Panc1 (cell line): Measurements from ENCODE around the gene RAD51D. TPM values are rescaled to one million over a fixed set of nuclear protein-coding genes. Genes with fewer than 3 reads are reported as not detected.
"Not testable (repeated sequence)": the region's sequence is repeated elsewhere in the genome, so short reads cannot be mapped to it uniquely, and the experiment has no call there.

ENCODE experiments used
- ATAC-seq: fragments of 200-7000 bp; cut with Tn5 transposase; 2 replicates; pipeline ENCODE4 v1.9.1; 2020; ENCODE audit warnings: mild to moderate bottlenecking, moderate library complexity
- BruUV-seq: library from RNA; stranded (reverse); fragments of 400-500 nt; replicated peaks from 2 replicates; lab custom pipeline; 2021; lab: Mats Ljungman, UMichigan
- CTCF ChIA-PET: fragments of 300-600 bp; sonication (Branson Sonifier 250); formaldehyde crosslinking; loops from one replicate; lab custom pipeline; 2022; ENCODE audit warnings: antibody characterized with exemption; lab: Charles Lee
- POLR2A ChIA-PET: fragments of 300-600 bp; sonication (Branson Sonifier 250); formaldehyde crosslinking; loops from one replicate; lab custom pipeline; 2022; ENCODE audit warnings: antibody characterized with exemption; lab: Charles Lee
- DNase-seq: peaks from one replicate; pipeline ENCODE4 v3.0.0-alpha.2; 2010; ENCODE audit warnings: low read depth, low spot score
- H3K27ac ChIP-seq: 2 replicates; pipeline ENCODE4 v1.5.1; 2011; ENCODE audit warnings: mild to moderate bottlenecking, low read length, inconsistent platforms
- H3K27me3 ChIP-seq: fragments of 200-500 bp; sonication (Bioruptor generic); 2 replicates; pipeline ENCODE4 v1.6.0; 2014; ENCODE audit warnings: low read length, inconsistent platforms; ENCODE audit not compliant: control insufficient read depth, insufficient read depth
- H3K36me3 ChIP-seq: fragments of 200-500 bp; sonication (Bioruptor generic); 2 replicates; pipeline ENCODE4 v1.5.1; 2014; ENCODE audit warnings: inconsistent platforms, mild to moderate bottlenecking, low read length, moderate library complexity; ENCODE audit not compliant: control insufficient read depth, insufficient read depth
- H3K4me1 ChIP-seq: 2 replicates; pipeline ENCODE4 v1.5.1; 2011; ENCODE audit warnings: inconsistent platforms, mild to moderate bottlenecking, low read length, moderate library complexity; ENCODE audit not compliant: control insufficient read depth, insufficient read depth
- H3K4me3 ChIP-seq, 2 experiments: 2 replicates each; pipeline ENCODE4 v1.5.1; 2011 to 2012; ENCODE audit warnings: low read depth in 2 of 2, low read length in 2 of 2, mild to moderate bottlenecking in 2 of 2, inconsistent platforms in 1 of 2, moderate library complexity in 1 of 2
- H3K9me3 ChIP-seq: fragments of 200-500 bp; sonication (Bioruptor generic); 2 replicates; pipeline ENCODE4 v1.5.1; 2014; ENCODE audit warnings: low read depth, mild to moderate bottlenecking, inconsistent platforms, low read length, moderate library complexity; ENCODE audit not compliant: control insufficient read depth, insufficient read depth
- POLR2AphosphoS5 ChIP-seq: IDR thresholded peaks from 2 replicates; pipeline ENCODE4 v1.6.1; 2012; ENCODE audit warnings: mild to moderate bottlenecking, low read depth, low read length, moderate library complexity
- SIN3A ChIP-seq: IDR thresholded peaks from 2 replicates; pipeline ENCODE4 v1.6.1; 2012; ENCODE audit warnings: low read depth, mild to moderate bottlenecking, low read length, moderate library complexity, borderline replicate concordance; ENCODE audit not compliant: insufficient read depth
- TCF7L2 ChIP-seq: IDR thresholded peaks from 2 replicates; pipeline ENCODE4 v1.6.1; 2011; ENCODE audit warnings: mild to moderate bottlenecking, low read depth, low read length, inconsistent platforms
- in situ Hi-C: cut with HindIII; loops from 2 replicates; pipeline ENCODE4 v1.10.0; 2016; ENCODE audit warnings: low sequenced_read_pairs, low pct_unique_long_range_greater_than_20kb
- intact Hi-C: fragments of 100-400 bp; cut with micrococcal nuclease; formaldehyde crosslinking; loops from one replicate; pipeline ENCODE4 v1.10.0; 2022; ENCODE audit not compliant: unreplicated experiment
- total RNA-seq: library from RNA; stranded (reverse); gene quantifications from one replicate; pipeline ENCODE4 v1.2.1, GENCODE V29; 2021; ENCODE audit not compliant: unreplicated experiment
- TF ChIP-seq, protein P1 (sequence below), 2 experiments: IDR thresholded peaks; 2 replicates each; pipeline ENCODE4 v1.6.1; 2011 to 2012; ENCODE audit warnings: low read depth in 2 of 2, control low read depth in 1 of 2, low read length in 1 of 2, mild to moderate bottlenecking in 1 of 2, moderate library complexity in 1 of 2; ENCODE audit not compliant: insufficient read depth in 1 of 2
- TF ChIP-seq, protein P2 (sequence below): fragments of 450-650 bp; IDR thresholded peaks from 2 replicates; pipeline ENCODE4 v1.5.1; 2017; ENCODE audit warnings: mild to moderate bottlenecking

The RAD51D gene
- total RNA-seq, 1 experiment from 2014 or later, result 25.9 TPM

- peak; percentile 53 for ATAC-seq
- CTCF ChIA-PET, result no interaction called here
- H3K4me3 ChIP-seq, result no peak overlapping the region
- POLR2A ChIA-PET, result no interaction called here
- no peaks in the 10 kb centered on the region for H3K4me1 ChIP-seq
- in situ Hi-C loops, result no loop called here
- no peak overlapping the region for H3K27ac ChIP-seq
- BruUV-seq, result no TSS peak
- intact Hi-C loops, result no loop called here
- DNase-seq, result no peak
- no peaks in the 10 kb centered on the region for H3K36me3 ChIP-seq
- no peaks in the 10 kb centered on the region for H3K9me3 ChIP-seq
- no peaks in the 10 kb centered on the region for H3K27me3 ChIP-seq
- TF ChIP-seq POLR2AphosphoS5 (no peak), SIN3A (no peak), TCF7L2 (no peak)
- TF ChIP-seq, protein P1, sequence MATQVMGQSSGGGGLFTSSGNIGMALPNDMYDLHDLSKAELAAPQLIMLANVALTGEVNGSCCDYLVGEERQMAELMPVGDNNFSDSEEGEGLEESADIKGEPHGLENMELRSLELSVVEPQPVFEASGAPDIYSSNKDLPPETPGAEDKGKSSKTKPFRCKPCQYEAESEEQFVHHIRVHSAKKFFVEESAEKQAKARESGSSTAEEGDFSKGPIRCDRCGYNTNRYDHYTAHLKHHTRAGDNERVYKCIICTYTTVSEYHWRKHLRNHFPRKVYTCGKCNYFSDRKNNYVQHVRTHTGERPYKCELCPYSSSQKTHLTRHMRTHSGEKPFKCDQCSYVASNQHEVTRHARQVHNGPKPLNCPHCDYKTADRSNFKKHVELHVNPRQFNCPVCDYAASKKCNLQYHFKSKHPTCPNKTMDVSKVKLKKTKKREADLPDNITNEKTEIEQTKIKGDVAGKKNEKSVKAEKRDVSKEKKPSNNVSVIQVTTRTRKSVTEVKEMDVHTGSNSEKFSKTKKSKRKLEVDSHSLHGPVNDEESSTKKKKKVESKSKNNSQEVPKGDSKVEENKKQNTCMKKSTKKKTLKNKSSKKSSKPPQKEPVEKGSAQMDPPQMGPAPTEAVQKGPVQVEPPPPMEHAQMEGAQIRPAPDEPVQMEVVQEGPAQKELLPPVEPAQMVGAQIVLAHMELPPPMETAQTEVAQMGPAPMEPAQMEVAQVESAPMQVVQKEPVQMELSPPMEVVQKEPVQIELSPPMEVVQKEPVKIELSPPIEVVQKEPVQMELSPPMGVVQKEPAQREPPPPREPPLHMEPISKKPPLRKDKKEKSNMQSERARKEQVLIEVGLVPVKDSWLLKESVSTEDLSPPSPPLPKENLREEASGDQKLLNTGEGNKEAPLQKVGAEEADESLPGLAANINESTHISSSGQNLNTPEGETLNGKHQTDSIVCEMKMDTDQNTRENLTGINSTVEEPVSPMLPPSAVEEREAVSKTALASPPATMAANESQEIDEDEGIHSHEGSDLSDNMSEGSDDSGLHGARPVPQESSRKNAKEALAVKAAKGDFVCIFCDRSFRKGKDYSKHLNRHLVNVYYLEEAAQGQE (IDR thresholded peaks at IDR 0.05; ENCODE audit: insufficient read depth in 1 of 2, low read depth in 2 of 2, low read length in 1 of 2), result no peak
- TF ChIP-seq, protein P2, sequence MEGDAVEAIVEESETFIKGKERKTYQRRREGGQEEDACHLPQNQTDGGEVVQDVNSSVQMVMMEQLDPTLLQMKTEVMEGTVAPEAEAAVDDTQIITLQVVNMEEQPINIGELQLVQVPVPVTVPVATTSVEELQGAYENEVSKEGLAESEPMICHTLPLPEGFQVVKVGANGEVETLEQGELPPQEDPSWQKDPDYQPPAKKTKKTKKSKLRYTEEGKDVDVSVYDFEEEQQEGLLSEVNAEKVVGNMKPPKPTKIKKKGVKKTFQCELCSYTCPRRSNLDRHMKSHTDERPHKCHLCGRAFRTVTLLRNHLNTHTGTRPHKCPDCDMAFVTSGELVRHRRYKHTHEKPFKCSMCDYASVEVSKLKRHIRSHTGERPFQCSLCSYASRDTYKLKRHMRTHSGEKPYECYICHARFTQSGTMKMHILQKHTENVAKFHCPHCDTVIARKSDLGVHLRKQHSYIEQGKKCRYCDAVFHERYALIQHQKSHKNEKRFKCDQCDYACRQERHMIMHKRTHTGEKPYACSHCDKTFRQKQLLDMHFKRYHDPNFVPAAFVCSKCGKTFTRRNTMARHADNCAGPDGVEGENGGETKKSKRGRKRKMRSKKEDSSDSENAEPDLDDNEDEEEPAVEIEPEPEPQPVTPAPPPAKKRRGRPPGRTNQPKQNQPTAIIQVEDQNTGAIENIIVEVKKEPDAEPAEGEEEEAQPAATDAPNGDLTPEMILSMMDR, result no peak
These were observed 24.8 kb downstream of the RAD51D start for GRCh38 chr17:35094902-35095301.

- CTCF ChIA-PET, in situ Hi-C loops, POLR2A ChIA-PET, BruUV-seq, H3K36me3 ChIP-seq, H3K27ac ChIP-seq, H3K9me3 ChIP-seq, ATAC-seq, DNase-seq, H3K4me3 ChIP-seq, H3K27me3 ChIP-seq, intact Hi-C loops: not testable (repeated sequence)
- peaks cover 12% of the 10 kb centered on the region for H3K4me1 ChIP-seq
These were observed 29.0 kb downstream of the RAD51D start for GRCh38 chr17:35090707-35091106.

- ATAC-seq (peak; percentile 62), DNase-seq (no peak)
- H3K4me3 ChIP-seq, result peak overlapping the region; percentile 30 to 67
- peaks cover 16% of the 10 kb centered on the region for H3K4me1 ChIP-seq
- H3K36me3 ChIP-seq, result no peaks in the 10 kb centered on the region
- CTCF ChIA-PET, result interaction anchor here (0.8 to 1.2 kb wide), 2 partner anchors 13 to 53 kb away, joined by 3 to 6 read pairs; no protein-coding TSS in a partner anchor
- POLR2A ChIA-PET, result no interaction called here
- peak overlapping the region; percentile 90 for H3K27ac ChIP-seq
- no peaks in the 10 kb centered on the region for H3K9me3 ChIP-seq
- intact Hi-C loops (loop anchor here (2.0 kb wide), 1 partner anchor 89 kb away; no protein-coding TSS in a partner anchor), in situ Hi-C loops (no loop called here)
- H3K27me3 ChIP-seq, result no peaks in the 10 kb centered on the region
- TF ChIP-seq, protein P1 (IDR thresholded peaks at IDR 0.05; ENCODE audit: insufficient read depth in 1 of 2, low read depth in 2 of 2, low read length in 1 of 2), result no peak
- TF ChIP-seq, protein P2, result peak; percentile 72
- BruUV-seq, result no TSS peak
These were observed 29.9 kb downstream of the RAD51D start for GRCh38 chr17:35089586-35090296.
